NCI-H69 (cell line): ENCODE measurements around the gene RYR2.
"Not testable (repeated sequence)": the region's sequence is repeated elsewhere in the genome, so short reads cannot be mapped to it uniquely, and the experiment has no call there.

Experiments used
- DNase-seq: peaks from one replicate; lab custom pipeline; 2025; lab: John Stamatoyannopoulos, UW

The RYR2 gene

DNA sequence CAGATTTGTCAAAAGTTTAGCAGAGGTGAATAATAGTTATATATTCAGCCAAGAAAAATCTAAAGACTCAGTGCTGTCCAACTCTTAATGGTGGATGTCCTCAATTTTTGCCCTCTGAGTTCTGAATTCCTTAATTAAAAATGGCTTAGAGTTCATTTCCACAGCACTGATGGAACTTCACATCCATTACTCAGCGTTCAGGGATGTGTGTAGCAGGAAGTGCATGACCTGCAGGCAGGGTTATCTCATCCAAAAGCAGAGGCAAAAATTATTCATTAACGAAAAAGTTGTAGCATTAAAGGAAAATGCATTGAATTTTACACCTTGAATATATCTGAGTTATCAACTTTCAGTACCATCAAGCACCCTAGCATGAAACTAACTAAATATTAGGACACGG, 752.1 kb downstream of the RYR2 start:
- DNase-seq, result no peak

DNA sequence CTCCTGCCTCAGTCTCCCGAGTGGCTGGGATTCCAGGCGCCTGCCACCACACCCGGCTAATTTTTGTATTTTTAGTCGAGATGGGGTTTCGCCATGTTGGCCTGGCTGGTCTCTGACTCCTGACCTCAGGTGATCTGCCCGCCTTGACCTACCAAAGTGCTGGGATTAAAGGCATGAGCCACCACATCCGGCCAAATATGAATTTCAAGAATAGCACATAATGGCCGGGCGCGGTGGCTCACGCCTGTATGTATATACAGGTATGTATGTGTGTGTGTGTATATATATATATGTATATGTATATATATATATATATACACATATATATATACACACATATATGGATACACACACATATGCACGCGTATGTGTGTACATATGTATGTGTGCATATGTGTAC, 753.6 kb downstream of the RYR2 start:
- DNase-seq, result no peak

DNA sequence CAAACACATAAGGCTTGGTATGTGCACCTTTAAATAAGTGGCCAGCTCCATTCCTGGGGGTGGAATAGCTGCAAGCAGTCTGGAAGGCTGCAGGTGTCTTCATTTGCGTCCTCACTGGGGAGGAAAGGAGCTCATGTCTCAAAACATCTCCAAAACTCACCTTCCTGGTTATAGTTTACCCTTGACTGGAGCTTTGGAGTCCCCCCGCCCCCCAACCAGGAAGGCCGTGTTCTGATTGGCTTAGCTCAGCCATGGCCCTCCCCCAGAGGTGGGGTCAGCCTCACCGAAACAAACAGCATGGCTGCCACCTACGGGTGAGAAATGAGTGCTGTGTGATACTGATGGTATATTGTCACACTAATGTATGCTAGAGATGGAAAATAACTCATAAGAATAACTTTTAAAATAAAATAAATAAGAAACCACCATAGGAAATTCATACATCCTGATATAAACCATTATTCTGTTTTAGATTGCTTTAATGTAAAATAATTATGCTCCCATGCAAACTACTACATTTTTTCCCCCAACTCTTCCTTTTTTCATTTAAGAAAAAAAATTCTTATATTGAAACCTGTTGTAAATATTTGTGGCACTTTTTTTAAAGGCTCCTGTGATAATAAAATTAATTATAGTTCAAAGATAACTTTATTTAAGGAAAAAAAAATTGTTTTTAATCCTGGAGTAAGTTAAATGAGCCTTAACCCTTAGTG, 757.9 kb downstream of the RYR2 start:
- peak; percentile 88 for DNase-seq

DNA sequence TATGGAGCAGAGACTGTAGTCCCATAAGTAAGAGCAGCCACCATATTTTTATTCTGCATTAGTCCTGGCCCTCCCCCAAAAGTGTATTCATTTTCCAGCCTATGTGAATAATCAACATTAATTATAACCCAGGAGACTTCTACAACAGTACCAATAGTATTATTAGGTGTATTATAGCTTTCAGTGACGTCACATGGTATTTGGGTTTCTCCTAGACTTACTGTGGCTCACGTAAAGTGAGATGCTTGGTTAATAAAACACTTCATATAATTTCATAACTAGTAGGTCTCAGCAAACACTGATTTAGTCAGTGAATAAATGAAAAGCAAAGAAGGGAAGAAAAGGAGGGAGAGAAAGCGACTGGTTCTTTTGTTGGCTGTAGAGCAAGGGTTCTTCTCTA, 762.5 kb downstream of the RYR2 start:
- no peak for DNase-seq

DNA sequence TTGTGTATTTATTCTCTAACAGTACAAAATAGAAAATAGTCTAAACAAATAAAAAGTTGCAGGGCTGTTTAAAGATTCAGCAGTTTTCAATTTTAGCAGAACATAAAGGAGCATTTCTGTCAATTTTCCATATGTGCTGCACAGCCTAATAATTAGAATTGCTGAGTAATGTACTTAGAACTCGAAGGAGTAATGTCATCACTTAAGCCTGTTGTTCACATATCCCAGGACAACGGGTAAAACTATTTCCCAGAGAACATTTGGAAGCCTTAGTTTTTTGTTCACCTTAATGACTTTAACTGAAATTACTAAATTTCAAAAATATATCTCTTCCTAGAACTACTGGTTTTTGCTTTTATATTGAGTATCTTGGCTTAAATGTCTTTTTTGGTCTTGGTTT, 767.1 kb downstream of the RYR2 start:
- no peak for DNase-seq

DNA sequence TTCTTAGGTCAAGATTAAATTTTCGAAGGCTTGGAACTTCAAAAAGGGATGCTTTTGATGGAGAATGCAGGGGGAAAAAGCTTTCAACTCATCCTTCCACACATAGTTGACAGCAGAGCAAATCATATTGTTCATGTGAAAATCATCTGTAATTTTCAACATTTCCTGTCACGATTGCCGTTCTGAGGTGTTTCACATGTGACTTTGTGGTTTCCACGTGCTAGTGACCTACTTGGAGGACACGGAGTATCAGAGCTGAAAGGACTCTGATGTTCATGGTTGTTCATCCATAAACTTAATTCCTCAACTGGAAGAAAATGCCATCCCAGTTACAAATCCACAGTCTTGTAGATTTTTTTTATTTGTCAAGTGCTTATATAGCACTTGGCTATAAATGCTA, 769.6 kb downstream of the RYR2 start:
- DNase-seq, result no peak

DNA sequence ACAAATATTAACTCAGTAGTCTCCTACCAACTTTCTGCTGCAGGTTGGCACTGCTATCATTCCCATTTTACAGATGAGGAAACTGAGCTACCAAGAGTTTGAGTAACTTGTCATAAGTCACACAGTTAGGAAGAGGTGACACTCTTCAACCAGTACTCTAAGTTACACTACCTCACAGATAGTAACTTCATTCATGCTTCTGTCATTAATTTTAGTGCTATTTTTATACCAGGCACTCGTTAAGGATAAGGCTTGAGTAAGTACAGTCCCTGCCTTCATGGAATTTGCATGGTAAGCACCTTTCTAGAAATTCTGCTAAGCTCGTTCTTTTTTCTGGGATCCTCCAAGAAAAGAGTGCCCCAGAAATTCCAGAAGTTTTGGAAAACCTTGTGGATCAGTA, 770.1 kb downstream of the RYR2 start:
- no peak for DNase-seq

DNA sequence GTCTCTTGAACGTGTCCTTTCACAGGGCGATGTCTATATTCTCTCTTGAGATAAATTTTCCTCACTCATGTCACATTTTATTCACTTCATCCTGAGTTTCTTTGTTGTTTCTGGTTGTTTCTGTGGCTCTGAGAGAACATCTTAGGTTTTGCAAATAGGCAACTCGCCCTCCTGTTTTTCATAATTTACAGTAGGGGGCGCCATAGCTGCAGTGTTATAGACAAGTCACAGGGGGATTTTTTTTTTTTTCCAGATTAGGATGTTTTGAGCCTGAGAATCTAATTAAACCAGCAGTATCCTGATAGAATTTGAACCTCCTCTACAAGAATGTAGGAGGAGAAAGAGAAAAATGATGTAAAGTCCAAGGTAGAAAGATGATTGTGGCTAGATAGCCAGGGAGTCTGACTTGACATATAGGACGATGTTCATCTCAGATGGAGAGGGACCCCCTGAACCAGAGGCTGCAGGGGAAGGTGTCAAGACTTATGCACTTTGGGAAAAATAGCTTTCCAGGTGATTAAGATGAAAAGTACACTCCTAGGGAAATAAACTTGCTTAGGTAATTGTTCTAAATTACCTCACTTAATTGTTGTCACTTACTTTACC, 772.4 kb downstream of the RYR2 start:
- DNase-seq, result peak; percentile 62

DNA sequence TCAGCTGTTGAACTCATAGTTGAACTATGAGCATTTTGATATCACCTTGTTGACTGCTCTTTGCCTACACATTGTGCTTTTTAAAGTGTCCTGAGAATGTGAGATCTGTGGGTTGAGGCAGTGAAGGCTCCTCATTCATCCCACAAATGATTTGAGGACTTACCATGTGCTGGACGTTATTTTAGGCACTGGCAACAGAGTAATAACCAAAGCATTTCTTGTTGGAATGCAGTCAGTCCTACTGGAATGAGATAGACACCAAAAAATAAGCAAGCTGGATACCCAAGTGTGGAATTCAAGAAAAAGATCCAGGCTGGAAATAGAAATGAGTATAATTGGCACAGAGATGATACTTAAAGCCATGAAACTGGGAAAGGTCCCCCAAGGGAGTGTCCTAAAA, 775.3 kb downstream of the RYR2 start:
- no peak for DNase-seq

DNA sequence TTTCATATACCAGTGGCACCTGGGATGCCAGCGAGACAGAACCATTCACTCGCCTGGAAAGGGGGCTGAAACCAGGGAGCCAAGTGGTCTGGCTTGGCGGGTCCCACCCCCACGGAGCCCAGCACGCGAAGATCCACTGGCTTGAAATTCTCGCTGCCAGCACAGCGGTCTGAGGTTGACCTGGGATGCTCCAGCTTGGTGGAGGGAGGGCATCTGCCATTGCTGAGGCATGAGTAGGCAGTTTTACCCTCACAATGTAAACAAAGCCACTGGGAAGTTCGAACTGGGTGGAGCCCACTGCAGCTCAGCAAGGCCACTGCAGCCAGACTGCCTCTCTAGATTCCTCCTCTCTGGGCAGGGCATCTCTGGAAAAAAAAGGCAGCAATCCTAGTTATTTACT, 778.6 kb downstream of the RYR2 start:
- DNase-seq, result peak; percentile 19

DNA sequence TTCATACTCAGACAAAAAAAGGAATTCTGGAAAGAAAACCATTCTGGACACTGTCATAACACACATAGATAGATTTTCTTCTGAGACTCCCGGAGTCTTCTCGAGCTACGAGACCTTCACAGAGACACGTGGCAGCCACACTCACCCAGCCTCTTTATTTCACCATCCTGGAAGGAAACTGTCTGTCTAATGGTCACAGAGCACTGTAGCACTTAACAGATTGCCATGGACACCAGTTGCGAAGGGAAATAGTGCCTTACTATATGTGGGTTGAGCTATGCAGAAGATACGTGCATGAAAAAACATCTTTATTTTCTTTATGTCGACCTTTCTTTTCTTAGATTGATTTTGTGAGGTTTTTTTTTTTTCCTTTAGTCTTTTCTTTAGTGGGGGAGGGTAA, 790.9 kb downstream of the RYR2 start:
- DNase-seq, result no peak

DNA sequence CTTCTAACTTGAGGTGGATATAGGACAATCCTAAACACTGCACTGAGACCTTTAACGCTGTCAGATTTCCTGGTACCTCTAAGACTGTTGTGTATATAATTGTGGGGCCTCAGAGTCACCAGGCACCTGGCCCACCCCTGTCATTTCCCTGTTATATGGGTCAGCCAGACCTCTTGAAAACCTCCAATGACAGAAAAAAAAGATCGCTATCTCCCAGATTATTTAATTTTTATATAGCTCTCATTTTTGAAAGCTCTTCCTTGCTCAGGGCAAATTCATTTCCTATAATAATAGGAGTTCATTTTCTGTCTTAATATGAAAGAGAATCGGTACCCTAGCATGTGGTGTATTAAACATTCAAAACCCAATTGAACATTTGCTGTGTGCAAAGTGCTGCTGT, 792.1 kb downstream of the RYR2 start:
- DNase-seq, result no peak

DNA sequence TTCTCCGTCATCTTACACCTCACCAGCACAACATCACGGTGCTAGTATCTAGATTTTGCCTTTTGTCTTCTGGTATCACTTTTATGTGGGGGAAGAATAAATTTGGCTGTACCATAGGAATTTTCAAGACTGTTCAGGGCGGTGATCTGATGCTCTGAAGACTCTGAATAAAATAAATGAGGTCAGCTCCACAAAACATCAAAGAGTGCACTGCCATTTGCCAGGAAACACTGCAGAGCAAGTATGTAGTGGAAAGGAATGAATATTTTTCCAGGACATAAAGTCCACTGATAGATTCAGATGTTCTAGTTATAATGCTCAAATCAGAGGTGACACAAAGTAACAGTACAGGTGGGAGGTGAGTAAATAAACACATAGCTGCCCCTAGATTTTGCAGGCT, 792.5 kb downstream of the RYR2 start:
- DNase-seq, result no peak

DNA sequence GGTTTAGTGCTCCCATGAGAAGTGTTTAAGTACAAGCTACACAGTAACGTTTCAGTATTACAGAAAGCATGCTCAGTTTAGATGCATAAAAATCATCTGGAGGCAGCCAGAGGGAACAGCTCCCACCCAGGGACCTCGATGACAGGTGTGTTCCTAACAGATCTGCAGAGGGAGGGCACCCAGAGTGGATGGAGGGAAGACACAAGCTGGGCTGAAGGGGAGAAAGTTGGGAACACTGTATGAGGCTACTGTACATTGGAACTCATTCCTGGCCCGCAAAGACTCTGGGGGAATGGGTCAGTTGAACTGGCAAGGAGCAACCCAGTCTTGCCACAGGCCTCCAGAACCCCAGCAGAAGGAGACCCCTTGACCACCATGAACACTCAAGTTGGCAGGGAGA, 796.3 kb downstream of the RYR2 start:
- DNase-seq, result no peak

DNA sequence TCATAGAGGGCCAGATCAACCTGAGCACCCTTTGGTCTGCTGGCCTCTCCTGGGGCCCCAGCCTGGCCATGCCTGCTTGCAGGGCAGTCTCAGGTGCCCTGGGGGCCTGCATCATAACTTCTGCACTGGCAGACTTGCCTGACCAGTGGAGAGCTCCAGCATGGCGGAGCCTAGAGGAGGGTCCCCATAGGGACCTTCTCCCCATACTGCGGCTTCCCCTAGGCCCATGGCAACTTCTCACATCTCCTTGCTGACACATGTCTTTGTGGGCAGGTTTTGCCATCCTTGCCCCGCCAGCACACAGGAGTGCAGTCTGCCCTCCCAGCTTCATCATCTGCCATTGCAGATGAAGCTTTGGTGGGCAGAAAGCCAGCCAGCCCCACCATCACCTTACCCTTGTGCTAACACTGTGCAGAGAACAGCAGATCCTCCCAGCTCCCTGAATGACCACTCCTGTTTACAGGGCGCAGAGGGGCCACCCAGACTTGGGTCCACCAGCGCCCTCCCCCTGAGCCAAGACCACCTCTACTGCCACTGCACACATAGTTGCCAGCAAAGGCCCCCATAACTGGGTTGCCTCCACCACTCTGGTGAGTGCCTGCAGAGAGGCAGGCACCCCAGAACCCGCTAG, 797.0 kb downstream of the RYR2 start:
- DNase-seq, result no peak

DNA sequence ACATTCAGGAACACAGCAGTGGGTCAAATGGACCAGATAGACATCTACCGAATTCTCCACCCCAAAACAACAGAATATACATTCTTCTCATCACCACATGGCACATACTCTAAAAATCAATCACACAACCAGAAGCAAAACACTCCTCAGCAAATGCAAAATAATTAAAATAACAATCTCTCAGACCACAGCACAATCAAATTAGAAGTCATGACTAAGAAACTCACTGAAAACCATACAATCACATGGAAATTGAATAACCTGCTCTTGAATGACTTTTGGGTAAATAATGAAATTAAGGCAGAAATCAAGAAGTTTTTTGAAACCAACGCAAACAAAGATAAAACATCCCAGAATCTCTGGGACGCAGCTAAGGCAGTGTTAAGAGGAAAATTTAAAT, 799.5 kb downstream of the RYR2 start:
- DNase-seq, result no peak

DNA sequence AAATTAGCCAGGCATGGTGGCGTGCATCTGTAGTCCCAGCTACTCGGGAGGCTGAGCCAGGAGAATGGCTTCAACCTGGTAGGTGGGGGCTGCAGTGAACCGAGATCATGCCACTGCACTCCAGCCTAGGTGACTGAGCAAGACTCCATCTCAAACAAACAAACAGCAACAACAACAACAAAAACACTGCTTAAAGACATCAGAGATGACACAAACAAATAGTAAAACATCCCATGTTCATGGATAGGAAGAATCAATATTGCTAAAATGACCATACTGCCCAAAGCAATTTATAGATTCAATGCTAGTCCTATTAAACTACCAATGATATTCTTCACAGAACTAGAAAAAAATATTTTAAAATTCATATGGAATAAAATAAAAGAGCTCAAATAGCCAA, 801.5 kb downstream of the RYR2 start:
- not testable (repeated sequence) for DNase-seq

DNA sequence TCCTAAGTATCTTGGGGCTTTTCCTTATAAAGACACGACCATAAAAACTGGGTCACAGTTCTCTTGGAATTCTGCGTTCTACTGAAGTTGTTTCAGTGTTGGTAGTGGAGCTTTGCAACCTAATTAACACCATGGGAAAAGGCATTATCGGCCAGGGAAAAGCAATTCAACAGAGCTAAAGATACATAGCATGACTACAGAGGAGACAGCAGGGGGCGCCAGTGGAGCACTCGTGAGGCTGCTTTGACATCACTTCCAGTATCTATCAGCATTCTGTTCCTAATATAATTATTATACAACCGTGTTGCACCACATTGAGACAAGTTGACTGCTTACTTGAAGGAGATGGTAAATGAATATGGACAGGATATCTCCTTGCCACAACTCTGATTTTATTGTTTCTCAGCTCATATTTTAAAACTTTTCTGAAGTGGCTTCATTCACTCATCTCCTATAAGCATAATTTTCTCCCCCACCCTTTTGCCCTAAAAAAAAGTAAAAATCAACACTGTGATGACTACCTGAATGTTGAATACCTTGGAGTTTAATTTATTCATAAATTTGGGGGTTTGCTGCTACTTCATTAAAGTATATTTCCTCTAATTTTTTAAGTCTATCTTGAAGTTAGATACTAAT, 809.3 kb downstream of the RYR2 start:
- DNase-seq, result peak; percentile 82

DNA sequence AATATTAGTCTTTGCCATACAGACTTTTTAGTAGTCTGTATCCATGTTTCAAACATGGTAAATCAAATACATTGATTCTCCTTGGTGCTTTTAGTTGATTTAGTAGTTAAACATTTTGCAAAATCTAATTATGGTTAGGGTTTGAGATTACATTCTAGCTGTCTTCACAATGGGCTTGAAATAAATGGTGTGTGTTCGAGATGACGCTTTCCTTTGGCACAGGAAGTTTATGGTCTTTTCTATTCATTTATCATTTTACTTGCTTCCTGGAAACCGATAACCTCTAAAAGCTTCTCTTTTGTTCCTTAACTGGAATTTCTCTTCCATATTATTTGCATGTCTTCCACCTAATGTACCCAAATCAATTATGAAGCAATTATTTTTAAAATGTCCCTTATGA, 810.4 kb downstream of the RYR2 start:
- DNase-seq, result peak; percentile 29

DNA sequence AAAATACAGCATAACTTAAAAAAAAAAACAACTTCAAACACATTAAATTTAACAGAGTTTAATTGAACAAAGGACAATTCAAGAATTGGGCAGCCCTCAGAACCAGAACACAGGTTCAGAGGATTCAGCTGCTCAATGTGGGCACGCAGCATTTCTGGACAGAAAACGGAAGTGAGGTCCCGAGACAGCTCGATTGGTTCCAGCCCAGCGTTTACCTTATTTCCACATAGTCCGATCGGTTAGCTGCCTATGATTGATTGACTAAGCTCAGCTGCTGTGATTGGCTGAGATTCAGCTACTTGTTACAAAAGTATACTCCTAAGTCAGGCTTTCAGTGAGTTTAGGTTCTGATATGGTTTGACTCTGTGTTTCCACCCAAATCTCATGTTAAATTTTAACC, 815.5 kb downstream of the RYR2 start:
- DNase-seq, result no peak

DNA sequence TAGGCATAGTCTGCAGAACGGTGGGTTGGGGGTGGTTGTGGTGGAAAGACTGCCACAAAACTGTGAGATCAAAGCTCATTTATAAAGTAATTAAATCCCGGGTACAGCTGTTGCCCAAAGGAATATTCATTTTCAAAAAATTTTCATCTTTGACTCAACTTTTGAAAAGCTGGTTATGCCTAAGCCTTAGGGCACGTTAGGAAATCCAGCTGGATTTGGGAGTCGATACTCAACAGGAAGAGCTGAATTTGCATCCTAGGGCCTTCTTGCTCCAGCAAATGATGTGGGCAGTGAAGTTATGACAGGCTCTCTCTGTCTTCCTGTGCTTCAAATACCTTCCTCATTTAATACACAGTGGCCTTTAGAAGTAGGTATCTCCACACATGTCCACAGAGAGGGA, 817.0 kb downstream of the RYR2 start:
- DNase-seq, result peak; percentile 53

DNA sequence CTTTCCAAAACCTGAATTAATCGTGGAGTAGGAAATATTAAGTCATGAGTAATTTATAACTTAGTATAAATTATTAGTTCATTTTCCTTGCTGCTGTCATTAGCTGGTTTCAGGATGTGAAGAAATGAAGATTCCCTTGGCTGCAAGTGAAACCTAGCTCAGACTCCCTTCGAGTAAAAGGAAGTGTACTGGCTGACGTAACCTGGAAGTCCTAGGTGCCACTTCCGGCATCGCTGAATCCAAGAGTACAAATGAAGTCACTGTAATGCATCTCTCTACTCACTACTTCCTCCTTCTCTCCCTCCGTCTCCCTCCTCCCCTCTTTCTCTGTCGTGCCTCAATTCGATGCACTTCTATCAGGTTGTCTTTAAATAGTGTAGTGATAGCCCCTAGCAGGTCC, 820.0 kb downstream of the RYR2 start:
- DNase-seq, result no peak

DNA sequence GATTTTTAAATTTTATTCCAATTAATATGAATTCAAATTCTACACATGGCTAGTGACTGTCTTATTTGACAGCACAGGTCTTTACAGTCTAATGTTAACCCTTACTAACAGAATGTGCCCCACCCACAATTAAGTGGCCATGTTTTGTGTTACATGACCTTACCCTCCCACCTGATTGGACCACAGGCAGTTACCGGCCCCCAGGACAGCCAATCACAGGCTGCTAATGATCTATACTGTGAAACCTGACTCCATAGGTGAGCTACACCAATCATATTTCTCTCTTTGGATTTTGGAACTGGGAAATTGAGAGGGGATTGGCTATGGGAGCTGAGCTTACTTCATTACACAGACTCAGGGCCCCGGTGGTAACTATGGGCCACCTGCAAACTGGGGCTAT, 821.2 kb downstream of the RYR2 start:
- peak; percentile 44 for DNase-seq
